Measurements from ENCODE around the gene ATP8A2. TPM values are rescaled to one million over a fixed set of nuclear protein-coding genes. Genes with fewer than 3 reads are reported as not detected.
A peak's percentile ranks its signal among the peaks of the same experiment; 100 is the strongest.
"Not testable (repeated sequence)": the region's sequence is repeated elsewhere in the genome, so short reads cannot be mapped to it uniquely, and the experiment has no call there.

ATP8A2 gene
- total RNA-seq, 2 experiments from 2014 or later, result 1.1 to 1.2 TPM

- H3K4me1 Mint-ChIP-seq (ENCODE audit: low read depth); H3K36me3 Mint-ChIP-seq (ENCODE audit: low read depth); ATAC-seq; H3K27ac Mint-ChIP-seq; POLR2A ChIA-PET; DNase-seq; H3K4me3 Mint-ChIP-seq; H3K9me3 Mint-ChIP-seq (ENCODE audit: insufficient read depth): not testable (repeated sequence)
- H3K27me3 Mint-ChIP-seq (ENCODE audit: low read depth), result peaks cover 15% of the 10 kb centered on the region
- CTCF ChIA-PET, result interaction anchor here (3.7 to 3.8 kb wide), 2 partner anchors 495 kb away, joined by 15 to 18 read pairs; no protein-coding TSS in a partner anchor
Measured at GRCh38 chr13:26069642-26070041, 697.9 kb downstream of the ATP8A2 start.

- CTCF ChIA-PET, result interaction anchor here (3.8 kb wide), 1 partner anchor 497 kb away, joined by 18 read pairs; no protein-coding TSS in a partner anchor
- Mint-ChIP-seq H3K4me1 (ENCODE audit: low read depth) (peaks cover 4% of the 10 kb centered on the region), H3K27ac (no peak overlapping the region), H3K27me3 (ENCODE audit: low read depth) (peaks cover 20% of the 10 kb centered on the region), H3K4me3 (no peak overlapping the region), H3K36me3 (ENCODE audit: low read depth) (no peaks in the 10 kb centered on the region), H3K9me3 (ENCODE audit: insufficient read depth) (no peaks in the 10 kb centered on the region)
- no peak for ATAC-seq
- POLR2A ChIA-PET, result no interaction called here
- DNase-seq, result no peak
Measured at GRCh38 chr13:26071691-26072090, 699.9 kb downstream of the ATP8A2 start.

GRCh38 chr13:26072335-26072734 lies 700.6 kb downstream of the ATP8A2 start:
- H3K36me3 Mint-ChIP-seq (ENCODE audit: low read depth); POLR2A ChIA-PET; H3K27ac Mint-ChIP-seq; DNase-seq; H3K4me3 Mint-ChIP-seq; H3K9me3 Mint-ChIP-seq (ENCODE audit: insufficient read depth); H3K4me1 Mint-ChIP-seq (ENCODE audit: low read depth): not testable (repeated sequence)
- CTCF ChIA-PET, result interaction anchor here (3.8 kb wide), 1 partner anchor 498 kb away, joined by 18 read pairs; no protein-coding TSS in a partner anchor
- peak; percentile 71 for ATAC-seq
- H3K27me3 Mint-ChIP-seq (ENCODE audit: low read depth), result peaks cover 20% of the 10 kb centered on the region

- Mint-ChIP-seq H3K36me3 (ENCODE audit: low read depth) (no peaks in the 10 kb centered on the region), H3K9me3 (ENCODE audit: insufficient read depth) (no peaks in the 10 kb centered on the region), H3K27me3 (ENCODE audit: low read depth) (peaks cover 23% of the 10 kb centered on the region), H3K4me1 (ENCODE audit: low read depth) (peaks cover 4% of the 10 kb centered on the region), H3K4me3 (no peak overlapping the region), H3K27ac (no peak overlapping the region)
- CTCF ChIA-PET, result no interaction called here
- no peak for DNase-seq
- POLR2A ChIA-PET, result no interaction called here
- no peak for ATAC-seq
Measured at GRCh38 chr13:26074706-26075105, 702.9 kb downstream of the ATP8A2 start.

Other genes starting within 250 kb of the ATP8A2 start
- gene AMER2, start 199.7 kb upstream of the ATP8A2 start, total RNA-seq, result not detected
- gene MTMR6, start 84.5 kb upstream of the ATP8A2 start, total RNA-seq, result 10 to 100 TPM; 18.4 to 20.0 TPM
- 10 to 100 TPM; 85.6 to 91.0 TPM for gene NUP58, start 70.3 kb upstream of the ATP8A2 start, total RNA-seq

Measured in activated CD8-positive, alpha-beta T cell treated with anti-CD3 and anti-CD28 coated beads, Interleukin-2, amount 10 ng/mL, durations not matched to agents 7 days and 5 days (primary cell).